ENCODE measurements around the gene PRICKLE1.

Gene PRICKLE1

GRCh38 chr12:42589465-42590329 is at the start of gene PRICKLE1:
TSS of gene PRICKLE1 (minus strand) at chr12:42589746. CDS start at chr12:42472516, 117,230 bp downstream.
- no peaks in the 10 kb centered on the region for H3K79me2 ChIP-seq (ENCODE audit: insufficient read depth, low read length)
- no peaks in the 10 kb centered on the region for H3K36me3 ChIP-seq (ENCODE audit: insufficient read depth, low read length)
- H3K9ac ChIP-seq (ENCODE audit: low read depth, low read length, poor library complexity, severe bottlenecking) = no peak within 1 kb of the TSS
- no peaks in the 10 kb centered on the region for H3F3A ChIP-seq (ENCODE audit: low read depth)
- TF ChIP-seq CTCF (conservative IDR thresholded peaks at IDR 0.05; ENCODE audit: low read length) (no peak), EZH2phosphoT487 (IDR thresholded peaks at IDR 0.05; ENCODE audit: borderline replicate concordance) (no peak)
- H4K20me1 ChIP-seq (ENCODE audit: insufficient read depth, low read length, poor library complexity, severe bottlenecking) = no peaks in the 10 kb centered on the region
- no peak within 1 kb of the TSS for H2AFZ ChIP-seq (ENCODE audit: low read length)
- H3K27me3 ChIP-seq (ENCODE audit: insufficient read depth, low read length, poor library complexity, severe bottlenecking) = no peaks in the 10 kb centered on the region
- H3K4me2 ChIP-seq (ENCODE audit: low read depth, low read length, poor library complexity, severe bottlenecking) = no peak within 1 kb of the TSS
- no peak within 1 kb of the TSS for H3K4me3 ChIP-seq (ENCODE audit: low read length, poor library complexity, severe bottlenecking)
- H3K9me2 ChIP-seq (replicated peaks; ENCODE audit: low read depth, low read length) = no peaks in the 10 kb centered on the region
- H3K9me3 ChIP-seq (ENCODE audit: insufficient read depth, low read depth, low read length) = no peaks in the 10 kb centered on the region
- no peaks in the 10 kb centered on the region for H3K4me1 ChIP-seq (ENCODE audit: insufficient read depth, low read length, poor library complexity, severe bottlenecking)

GRCh38 chr12:42638697-42639096 is 49.2 kb upstream of the PRICKLE1 start:
- Histone ChIP-seq H3K4me1 (ENCODE audit: insufficient read depth, low read length, poor library complexity, severe bottlenecking) (no peaks in the 10 kb centered on the region), H3K4me2 (ENCODE audit: low read depth, low read length, poor library complexity, severe bottlenecking) (no peak overlapping the region), H2AFZ (ENCODE audit: low read length) (no peak overlapping the region), H3K4me3 (ENCODE audit: low read length, poor library complexity, severe bottlenecking) (no peak overlapping the region), H3K9ac (ENCODE audit: low read depth, low read length, poor library complexity, severe bottlenecking) (no peak overlapping the region), H3F3A (ENCODE audit: low read depth) (no peaks in the 10 kb centered on the region), H3K9me3 (ENCODE audit: insufficient read depth, low read depth, low read length) (no peaks in the 10 kb centered on the region), H3K79me2 (ENCODE audit: insufficient read depth, low read length) (no peaks in the 10 kb centered on the region), H4K20me1 (ENCODE audit: insufficient read depth, low read length, poor library complexity, severe bottlenecking) (no peaks in the 10 kb centered on the region), H3K9me2 (replicated peaks; ENCODE audit: low read depth, low read length) (no peaks in the 10 kb centered on the region), H3K27me3 (ENCODE audit: insufficient read depth, low read length, poor library complexity, severe bottlenecking) (no peaks in the 10 kb centered on the region), H3K36me3 (ENCODE audit: insufficient read depth, low read length) (no peaks in the 10 kb centered on the region)
- no peak for TF ChIP-seq CTCF (conservative IDR thresholded peaks at IDR 0.05; ENCODE audit: low read length)
- no peak for TF ChIP-seq EZH2phosphoT487 (IDR thresholded peaks at IDR 0.05; ENCODE audit: borderline replicate concordance)

GRCh38 chr12:42638011-42638410 is 48.5 kb upstream of the PRICKLE1 start:
- Histone ChIP-seq H3K4me1 (ENCODE audit: insufficient read depth, low read length, poor library complexity, severe bottlenecking) (no peaks in the 10 kb centered on the region), H3K9ac (ENCODE audit: low read depth, low read length, poor library complexity, severe bottlenecking) (no peak overlapping the region), H3F3A (ENCODE audit: low read depth) (no peaks in the 10 kb centered on the region), H3K9me3 (ENCODE audit: insufficient read depth, low read depth, low read length) (no peaks in the 10 kb centered on the region), H3K79me2 (ENCODE audit: insufficient read depth, low read length) (no peaks in the 10 kb centered on the region), H3K27me3 (ENCODE audit: insufficient read depth, low read length, poor library complexity, severe bottlenecking) (no peaks in the 10 kb centered on the region), H3K4me2 (ENCODE audit: low read depth, low read length, poor library complexity, severe bottlenecking) (no peak overlapping the region), H3K4me3 (ENCODE audit: low read length, poor library complexity, severe bottlenecking) (no peak overlapping the region), H4K20me1 (ENCODE audit: insufficient read depth, low read length, poor library complexity, severe bottlenecking) (no peaks in the 10 kb centered on the region), H3K36me3 (ENCODE audit: insufficient read depth, low read length) (no peaks in the 10 kb centered on the region), H3K9me2 (replicated peaks; ENCODE audit: low read depth, low read length) (no peaks in the 10 kb centered on the region), H2AFZ (ENCODE audit: low read length) (no peak overlapping the region)
- no peak for TF ChIP-seq EZH2phosphoT487 (IDR thresholded peaks at IDR 0.05; ENCODE audit: borderline replicate concordance)
- TF ChIP-seq CTCF (conservative IDR thresholded peaks at IDR 0.05; ENCODE audit: low read length) = no peak

All from Loucy (cell line).